Measurements from ENCODE around the gene PTPRJ. TPM values are rescaled to one million over a fixed set of nuclear protein-coding genes. Genes with fewer than 3 reads are reported as not detected.
A peak's percentile ranks its signal among the peaks of the same experiment; 100 is the strongest.

The PTPRJ gene
- total and polyA plus RNA-seq, 2 experiments from 2014 or later: 4.5 to 9.5 TPM

DNA sequence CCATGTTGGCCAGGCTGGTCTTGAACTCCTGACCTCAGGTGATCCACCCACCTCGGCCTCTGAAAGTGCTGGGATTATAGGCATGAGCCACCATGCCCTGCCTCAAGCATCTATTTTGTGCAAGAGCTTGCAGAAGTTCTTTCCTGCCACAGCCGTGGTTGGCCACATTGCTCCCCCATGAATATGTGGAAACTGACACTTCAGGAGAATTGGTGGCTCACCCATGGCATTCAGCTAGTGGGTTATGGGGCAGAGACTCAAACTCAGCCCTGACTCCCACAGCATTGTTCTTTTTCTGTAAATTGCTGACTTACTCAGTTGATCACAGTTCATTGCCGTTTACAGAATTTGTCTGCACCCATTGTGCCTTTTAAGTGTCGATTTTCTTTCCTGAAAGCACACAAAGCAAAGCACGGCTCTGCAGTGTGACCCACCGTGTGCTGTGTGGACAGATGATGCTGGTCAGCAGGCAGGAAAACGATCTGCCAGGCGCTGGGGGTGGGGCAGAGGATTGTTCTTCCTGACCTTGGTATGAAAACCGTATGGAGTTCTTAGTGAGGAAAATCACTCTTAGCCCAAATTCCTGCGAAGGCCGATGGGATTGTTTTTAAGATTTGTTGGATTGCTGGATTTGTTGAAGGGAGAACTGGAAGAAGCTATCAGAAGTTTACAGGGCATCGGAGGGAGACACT, 115.6 kb downstream of the PTPRJ start:
- no peaks in the 10 kb centered on the region for H3K36me3 ChIP-seq (ENCODE audit: low read depth)
- no peak overlapping the region for H3K27ac ChIP-seq
- H3K79me2 ChIP-seq (ENCODE audit: insufficient read depth): peaks cover 79% of the 10 kb centered on the region
- peak overlapping the region; percentile 25; the same call in 1 of the 2 replicates for H2AFZ ChIP-seq
- peaks cover 11% of the 10 kb centered on the region for H3K4me1 ChIP-seq (ENCODE audit: insufficient read depth)
- peak overlapping the region; percentile 24 for H3K4me2 ChIP-seq (ENCODE audit: unreplicated experiment)
- no peaks in the 10 kb centered on the region for H3K9me3 ChIP-seq (ENCODE audit: low read depth)
- H4K20me1 ChIP-seq (ENCODE audit: insufficient read depth): peaks cover 4% of the 10 kb centered on the region; the same call in 1 of the 2 replicates
- in situ Hi-C loops (cut with MboI): no loop called here
- WGBS, 2 experiments (ENCODE audit: low coverage in 1 of 2, low lambda C conversion rate in 2 of 2, missing lambda C conversion rate in 2 of 2): 28 to 34% methylated on average over 12 of the region's 12 CpGs
- TF ChIP-seq EZH2 (IDR thresholded peaks at IDR 0.05; ENCODE audit: insufficient read depth, poor library complexity, severe bottlenecking): no peak
- no peak for TF ChIP-seq EZH2phosphoT487 (IDR thresholded peaks at IDR 0.05; ENCODE audit: insufficient read depth, low read depth)
- H3F3A ChIP-seq (ENCODE audit: insufficient read depth): no peaks in the 10 kb centered on the region
- H3K9ac ChIP-seq: 0 out of 2 replicates have a peak overlapping the region, but pooled peaks have one; percentile 3
- H3K4me3 ChIP-seq: no peak overlapping the region
- no peaks in the 10 kb centered on the region for H3K27me3 ChIP-seq (replicated peaks; ENCODE audit: insufficient read depth)
- H3K9me2 ChIP-seq (ENCODE audit: insufficient read depth): no peaks in the 10 kb centered on the region
- peak; percentile 33 for DNase-seq

DNA sequence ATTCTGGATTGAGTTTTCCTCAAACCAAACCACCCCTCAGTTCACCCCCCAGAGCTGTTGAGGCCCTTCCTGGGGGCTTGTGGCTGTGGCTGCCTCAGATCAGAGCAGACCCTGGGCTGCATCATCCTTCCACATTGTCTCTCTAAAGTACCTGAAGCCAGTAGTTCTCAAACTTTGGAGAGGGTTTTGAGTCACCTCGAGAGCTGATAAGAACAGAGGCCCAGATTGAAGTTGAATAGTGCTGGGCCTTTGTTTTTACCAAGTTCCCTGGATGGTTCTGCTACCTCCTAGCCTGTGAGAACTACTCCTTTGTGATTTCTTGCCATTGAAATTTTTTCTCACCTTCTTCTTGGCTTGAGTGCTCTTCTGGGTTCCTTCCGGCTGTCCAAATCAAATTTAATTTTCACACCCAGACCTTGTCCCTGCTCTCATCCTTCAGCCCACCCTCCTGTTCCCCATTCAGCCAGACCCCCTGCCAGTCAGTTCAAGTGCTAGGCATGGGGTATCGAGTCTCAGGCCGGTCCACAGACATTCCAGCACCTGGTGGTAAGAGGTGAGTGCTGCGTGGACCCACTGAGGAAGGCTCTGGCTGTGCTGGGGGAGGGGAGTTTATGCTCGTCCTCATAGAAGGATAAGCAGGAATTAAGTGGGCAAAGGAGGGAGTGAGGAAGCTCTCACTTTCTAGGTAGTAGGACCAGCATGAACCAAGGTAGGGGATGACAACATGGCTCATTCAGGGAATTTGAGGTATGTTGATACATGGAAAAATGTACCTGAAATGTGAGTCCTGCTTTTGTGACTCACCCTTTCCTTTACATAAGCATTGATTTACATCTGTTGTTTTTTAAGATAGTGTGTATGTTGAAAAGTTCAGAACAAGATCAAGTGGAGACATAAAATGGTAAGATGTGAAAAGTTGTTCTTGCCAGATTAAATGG, 116.5 kb downstream of the PTPRJ start:
- no peak overlapping the region for H3K27ac ChIP-seq
- H3K79me2 ChIP-seq (ENCODE audit: insufficient read depth): peaks cover 82% of the 10 kb centered on the region
- WGBS, 2 experiments (ENCODE audit: low coverage in 1 of 2, low lambda C conversion rate in 2 of 2, missing lambda C conversion rate in 2 of 2): 98% methylated on average over 6 of the region's 6 CpGs
- no peaks in the 10 kb centered on the region for H3F3A ChIP-seq (ENCODE audit: insufficient read depth)
- H4K20me1 ChIP-seq (ENCODE audit: insufficient read depth): peaks cover 4% of the 10 kb centered on the region; the same call in 1 of the 2 replicates
- H3K9ac ChIP-seq: no peak overlapping the region
- no peak overlapping the region for H3K4me3 ChIP-seq
- in situ Hi-C loops (cut with MboI): no loop called here
- peak overlapping the region; percentile 24 for H3K4me2 ChIP-seq (ENCODE audit: unreplicated experiment)
- no peak for DNase-seq
- H3K4me1 ChIP-seq (ENCODE audit: insufficient read depth): peaks cover 11% of the 10 kb centered on the region
- H3K36me3 ChIP-seq (ENCODE audit: low read depth): no peaks in the 10 kb centered on the region
- H3K9me3 ChIP-seq (ENCODE audit: low read depth): no peaks in the 10 kb centered on the region
- no peak for TF ChIP-seq EZH2phosphoT487 (IDR thresholded peaks at IDR 0.05; ENCODE audit: insufficient read depth, low read depth)
- peak overlapping the region; percentile 25; the same call in 1 of the 2 replicates for H2AFZ ChIP-seq
- H3K27me3 ChIP-seq (replicated peaks; ENCODE audit: insufficient read depth): no peaks in the 10 kb centered on the region
- H3K9me2 ChIP-seq (ENCODE audit: insufficient read depth): no peaks in the 10 kb centered on the region

DNA sequence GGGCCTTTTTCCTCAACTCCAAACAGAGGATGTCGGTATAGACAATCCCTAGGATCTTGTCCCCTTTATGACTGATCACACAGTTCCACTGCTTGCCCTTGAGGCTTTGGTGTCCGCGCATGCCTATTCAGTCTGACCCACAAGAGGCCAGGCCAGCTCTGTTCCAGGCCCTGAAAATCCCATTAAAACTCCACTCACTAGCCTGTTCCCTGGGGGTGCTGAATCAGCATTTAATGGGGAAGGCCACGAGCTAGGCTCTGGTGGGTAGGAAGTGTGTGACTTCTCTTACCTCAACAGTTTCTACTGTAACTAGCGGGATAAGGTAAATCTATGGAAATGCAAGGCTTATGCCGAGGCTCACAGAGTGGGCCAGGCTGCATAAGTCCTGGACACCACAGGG, 117.7 kb downstream of the PTPRJ start:
- in situ Hi-C loops (cut with MboI): no loop called here
- peaks cover 11% of the 10 kb centered on the region for H3K4me1 ChIP-seq (ENCODE audit: insufficient read depth)
- no peak for DNase-seq
- no peak overlapping the region for H3K27ac ChIP-seq
- peaks cover 93% of the 10 kb centered on the region for H3K79me2 ChIP-seq (ENCODE audit: insufficient read depth)
- no peak overlapping the region for H3K4me2 ChIP-seq (ENCODE audit: unreplicated experiment)
- H3F3A ChIP-seq (ENCODE audit: insufficient read depth): no peaks in the 10 kb centered on the region
- H3K9ac ChIP-seq: no peak overlapping the region
- H4K20me1 ChIP-seq (ENCODE audit: insufficient read depth): peaks cover 4% of the 10 kb centered on the region; the same call in 1 of the 2 replicates
- no peaks in the 10 kb centered on the region for H3K36me3 ChIP-seq (ENCODE audit: low read depth)
- H3K4me3 ChIP-seq: no peak overlapping the region
- no peaks in the 10 kb centered on the region for H3K9me2 ChIP-seq (ENCODE audit: insufficient read depth)
- H3K27me3 ChIP-seq (replicated peaks; ENCODE audit: insufficient read depth): no peaks in the 10 kb centered on the region
- 75% methylated on average over 6 of the region's 6 CpGs for WGBS, 2 experiments (ENCODE audit: low coverage in 1 of 2, low lambda C conversion rate in 2 of 2, missing lambda C conversion rate in 2 of 2)
- no peak overlapping the region for H2AFZ ChIP-seq
- TF ChIP-seq EZH2 (IDR thresholded peaks at IDR 0.05; ENCODE audit: insufficient read depth, poor library complexity, severe bottlenecking): no peak
- no peak for TF ChIP-seq EZH2phosphoT487 (IDR thresholded peaks at IDR 0.05; ENCODE audit: insufficient read depth, low read depth)
- no peaks in the 10 kb centered on the region for H3K9me3 ChIP-seq (ENCODE audit: low read depth)

DNA sequence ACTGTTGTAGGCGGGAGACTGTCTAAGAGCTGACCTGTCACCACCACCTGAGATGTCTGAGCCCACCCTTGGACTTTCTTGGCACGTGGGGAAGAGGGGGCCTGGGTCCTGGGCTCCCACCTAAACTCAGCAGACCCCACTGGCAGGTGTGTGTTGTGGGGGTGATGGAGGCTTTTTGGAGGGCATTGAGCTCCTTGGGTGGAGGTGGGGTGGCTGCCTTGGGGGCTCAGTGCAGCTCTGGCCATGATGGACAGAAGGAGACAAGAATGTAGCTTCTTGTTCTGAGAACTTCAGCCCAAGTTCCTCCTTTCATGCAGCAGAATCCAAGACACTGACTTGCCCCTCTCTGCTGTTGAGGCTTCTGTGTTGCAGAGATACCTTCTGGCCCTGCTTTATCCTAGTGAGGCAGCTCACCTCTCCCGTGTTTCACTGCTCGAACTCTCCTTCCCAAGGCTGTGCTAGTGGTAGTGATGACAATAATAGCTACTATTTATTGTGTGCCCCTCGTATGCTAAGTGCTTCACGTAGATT, 119.6 kb downstream of the PTPRJ start:
- Histone ChIP-seq H3K9me2 (ENCODE audit: insufficient read depth) (no peaks in the 10 kb centered on the region), H3K9ac (no peak overlapping the region), H3K79me2 (ENCODE audit: insufficient read depth) (peaks cover 95% of the 10 kb centered on the region), H3K27ac (no peak overlapping the region), H3F3A (ENCODE audit: insufficient read depth) (no peaks in the 10 kb centered on the region), H2AFZ (no peak overlapping the region), H3K4me3 (no peak overlapping the region), H3K4me1 (ENCODE audit: insufficient read depth) (peaks cover 20% of the 10 kb centered on the region), H3K9me3 (ENCODE audit: low read depth) (no peaks in the 10 kb centered on the region), H3K36me3 (ENCODE audit: low read depth) (no peaks in the 10 kb centered on the region), H3K27me3 (replicated peaks; ENCODE audit: insufficient read depth) (no peaks in the 10 kb centered on the region), H4K20me1 (ENCODE audit: insufficient read depth) (no peaks in the 10 kb centered on the region), H3K4me2 (ENCODE audit: unreplicated experiment) (no peak overlapping the region)
- in situ Hi-C loops (cut with MboI): no loop called here
- no peak for TF ChIP-seq EZH2 (IDR thresholded peaks at IDR 0.05; ENCODE audit: insufficient read depth, poor library complexity, severe bottlenecking)
- TF ChIP-seq EZH2phosphoT487 (IDR thresholded peaks at IDR 0.05; ENCODE audit: insufficient read depth, low read depth): no peak
- WGBS, 2 experiments (ENCODE audit: low coverage in 1 of 2, low lambda C conversion rate in 2 of 2, missing lambda C conversion rate in 2 of 2): 89 to 92% methylated on average over 6 of the region's 6 CpGs
- no peak for DNase-seq
